SH-SY5Y (cell line): ENCODE results near the gene KIF17.

Experiments
- GATA2 ChIP-seq: IDR thresholded peaks from 2 replicates; pipeline ENCODE4 v1.6.1; 2011; ENCODE audit warnings: mild to moderate bottlenecking, low read depth, low read length
- GATA3 ChIP-seq: IDR thresholded peaks from 2 replicates; pipeline ENCODE4 v1.6.1; 2011; ENCODE audit warnings: low read depth, mild to moderate bottlenecking, low read length, moderate library complexity

GRCh38 chr1:20712215-20712577, 5.6 kb downstream of the KIF17 start:
- no peak for TF ChIP-seq GATA2
- no peak for TF ChIP-seq GATA3
